A549 (cell line): ENCODE measurements around the gene LIN7B. TPM values are rescaled to one million over a fixed set of nuclear protein-coding genes. Genes with fewer than 3 reads are reported as not detected.

Experiments used
- ATAC-seq, 2 experiments: fragments of 200-7000 bp in 1 of 2; fragments of >200 bp in 1 of 2; cut with Nextera tagmentation in 1 of 2; cut with Tn5 transposase in 1 of 2; 3 replicates each; pipeline versions ENCODE4 v1.8.0 to v1.9.1; 2018 to 2020; ENCODE audit warnings: mild to moderate bottlenecking in 1 of 2, moderate library complexity in 1 of 2
- CTCF ChIA-PET: fragments of 300-600 bp; sonication (Branson Sonifier 250); formaldehyde crosslinking; extraction: SDS; loops from one replicate; lab custom pipeline; 2021; ENCODE audit warnings: antibody characterized with exemption, inconsistent platforms; lab: Yijun Ruan, JAX
- POLR2A ChIA-PET: fragments of 350-600 bp; formaldehyde crosslinking; extraction: SDS; loops from one replicate; lab custom pipeline; 2021; ENCODE audit warnings: antibody characterized with exemption, inconsistent platforms; lab: Yijun Ruan, JAX
- DNase-seq, 2 experiments: peaks; one replicate each; pipeline versions ENCODE4 v3.0.0 to v3.0.0-alpha.2; 2011 to 2016; ENCODE audit warnings: low read depth in 1 of 2, low spot score in 1 of 2
- FAIRE-seq: peaks from 2 replicates; lab custom pipeline; 2011; peaks lifted over from hg19 to GRCh38; lab: Jason Lieb, UNC
- H3K27ac ChIP-seq, 2 experiments: fragments of >200 bp; sonication (Bioruptor Twin); formaldehyde crosslinking; 3 replicates each; pipeline ENCODE4 v1.5.1; 2016 to 2017
- H3K4me1 ChIP-seq: fragments of >200 bp; sonication (Bioruptor Twin); formaldehyde crosslinking; 3 replicates; pipeline ENCODE4 v1.6.1; 2016
- H3K4me2 ChIP-seq: fragments of >200 bp; sonication (Bioruptor Twin); formaldehyde crosslinking; 3 replicates; pipeline ENCODE4 v1.6.1; 2016
- H3K4me3 ChIP-seq: fragments of >200 bp; sonication (Bioruptor Twin); formaldehyde crosslinking; 3 replicates; pipeline ENCODE4 v1.5.1; 2016
- H3K9me3 ChIP-seq: fragments of >200 bp; sonication (Bioruptor Twin); formaldehyde crosslinking; 3 replicates; pipeline ENCODE4 v1.6.1; 2016
- BHLHE40 ChIP-seq: IDR thresholded peaks from 2 replicates; pipeline ENCODE4 v1.6.1; 2012; ENCODE audit warnings: low read depth, low read length, inconsistent platforms
- CBX8 ChIP-seq: fragments of 200-600 bp; sonication (generic); IDR thresholded peaks from 2 replicates; pipeline ENCODE4 v1.6.1; 2016
- CHD4 ChIP-seq: fragments of 200-600 bp; sonication (generic); IDR thresholded peaks from 2 replicates; pipeline ENCODE4 v1.6.1; 2016; ENCODE audit warnings: antibody characterized with exemption, mild to moderate bottlenecking, borderline replicate concordance
- EHMT2 ChIP-seq: fragments of 200-600 bp; sonication (generic); IDR thresholded peaks from 2 replicates; pipeline ENCODE4 v1.6.1; 2016; ENCODE audit warnings: antibody characterized with exemption, low read depth, mild to moderate bottlenecking, moderate library complexity
- EP300 ChIP-seq, 2 experiments: fragments of >200 bp; sonication (Bioruptor Twin); formaldehyde crosslinking; IDR thresholded peaks; 2 replicates in 1 of 2; 3 replicates in 1 of 2; pipeline ENCODE4 v1.6.1; 2016 to 2017
- ESRRA ChIP-seq: fragments of 150-350 bp; IDR thresholded peaks from 2 replicates; pipeline ENCODE4 v1.6.1; 2014; ENCODE audit warnings: mild to moderate bottlenecking, low read length, borderline replicate concordance
- FOSB ChIP-seq: fragments of 250-450 bp; sonication (Bioruptor Pico); IDR thresholded peaks from 2 replicates; pipeline ENCODE4 v1.5.0; 2020; ENCODE audit warnings: mild to moderate bottlenecking, moderate library complexity
- GATA3 ChIP-seq: IDR thresholded peaks from 2 replicates; pipeline ENCODE4 v1.6.1; 2012; ENCODE audit warnings: borderline replicate concordance
- HOXB13 ChIP-seq: fragments of 250-450 bp; sonication (Bioruptor Pico); IDR thresholded peaks from 2 replicates; pipeline ENCODE4 v1.5.0; 2020; ENCODE audit warnings: low read depth, mild to moderate bottlenecking, moderate library complexity
- HOXB5 ChIP-seq: fragments of 250-450 bp; sonication (Bioruptor Pico); IDR thresholded peaks from 2 replicates; pipeline ENCODE4 v1.5.0; 2020; ENCODE audit warnings: mild to moderate bottlenecking, moderate library complexity
- JUN ChIP-seq, 2 experiments: fragments of >200 bp; sonication (Bioruptor Twin); formaldehyde crosslinking; IDR thresholded peaks; 2 replicates in 1 of 2; 3 replicates in 1 of 2; pipeline ENCODE4 v1.6.1; 2016 to 2017
- JUNB ChIP-seq: fragments of >200 bp; sonication (Bioruptor Twin); formaldehyde crosslinking; IDR thresholded peaks from 2 replicates; pipeline ENCODE4 v1.6.1; 2016
- KDM5A ChIP-seq: fragments of 200-600 bp; sonication (generic); IDR thresholded peaks from 2 replicates; pipeline ENCODE4 v1.6.1; 2016; ENCODE audit warnings: antibody characterized with exemption, mild to moderate bottlenecking
- MAFK ChIP-seq: fragments of 450-650 bp; IDR thresholded peaks from 2 replicates; pipeline ENCODE4 v1.6.1; 2014; ENCODE audit not compliant: partially characterized antibody
- MYC ChIP-seq: IDR thresholded peaks from 2 replicates; pipeline ENCODE4 v1.6.1; 2012; ENCODE audit warnings: mild to moderate bottlenecking, inconsistent platforms, low read length, improper control_type of control experiment, borderline replicate concordance
- RARB ChIP-seq: fragments of 250-450 bp; sonication (Bioruptor Pico); IDR thresholded peaks from 2 replicates; pipeline ENCODE4 v1.8.0; 2021; ENCODE audit warnings: mild to moderate bottlenecking, moderate library complexity
- RCOR1 ChIP-seq: fragments of 150-350 bp; IDR thresholded peaks from 2 replicates; pipeline ENCODE4 v1.6.1; 2014; ENCODE audit warnings: antibody characterized with exemption, low read length, low read depth
- RFX5 ChIP-seq: fragments of 450-650 bp; IDR thresholded peaks from 2 replicates; pipeline ENCODE4 v1.7.1; 2014; ENCODE audit warnings: antibody characterized with exemption, mild to moderate bottlenecking, moderate library complexity
- SMC3 ChIP-seq: fragments of >200 bp; sonication (Bioruptor Twin); formaldehyde crosslinking; IDR thresholded peaks from 3 replicates; pipeline ENCODE4 v1.6.1; 2018; ENCODE audit warnings: inconsistent platforms
- SREBF2 ChIP-seq: fragments of 450-650 bp; IDR thresholded peaks from 2 replicates; pipeline ENCODE4 v1.6.1; 2014; ENCODE audit warnings: mild to moderate bottlenecking, moderate library complexity
- TFCP2L1 ChIP-seq: fragments of 250-450 bp; sonication (Bioruptor Pico); IDR thresholded peaks from 2 replicates; pipeline ENCODE4 v1.5.0; 2021; ENCODE audit warnings: mild to moderate bottlenecking
- ZNF302 ChIP-seq: fragments of 250-450 bp; sonication (Bioruptor Pico); IDR thresholded peaks from 2 replicates; pipeline ENCODE4 v1.9.0; 2021; ENCODE audit warnings: inconsistent platforms, mild to moderate bottlenecking, moderate library complexity
- ZSCAN20 ChIP-seq: fragments of 250-450 bp; sonication (Bioruptor Pico); IDR thresholded peaks from 2 replicates; pipeline ENCODE4 v1.8.0; 2022; ENCODE audit warnings: mild to moderate bottlenecking, moderate library complexity
- WGBS: methylation state at CpG from one replicate; pipeline ENCODE4 v1.1.6; 2017; ENCODE audit errors: missing lambda C conversion rate; 5-methylcytosine and 5-hydroxymethylcytosine counted together
- polyA plus RNA-seq, 4 experiments: library from polyadenylated mRNA; depleted of rRNA in 3 of 4; stranded (reverse); fragments of >200 nt; fragmentation: RNase III in 1 of 4; extraction: RNeasy Plus Mini Kit Qiagen cat#74134 plus additional on column Dnase treatment in 1 of 4; gene quantifications; 2 replicates in 3 of 4; 3 replicates in 1 of 4; pipeline ENCODE4 v1.2.3, GENCODE V29; 2011 to 2017
- TF ChIP-seq, protein P1 (sequence below): fragments of >200 bp; sonication (Bioruptor Twin); formaldehyde crosslinking; IDR thresholded peaks from 3 replicates; pipeline ENCODE4 v1.6.1; 2016
- TF ChIP-seq, protein P2 (sequence below): IDR thresholded peaks from 2 replicates; pipeline ENCODE4 v1.6.1; 2012
- TF ChIP-seq, protein P3 (sequence below): IDR thresholded peaks from 2 replicates; pipeline ENCODE4 v1.6.1; 2012
- TF ChIP-seq, protein P4 (sequence below): fragments of 250-450 bp; sonication (Bioruptor Pico); IDR thresholded peaks from 2 replicates; pipeline ENCODE4 v1.5.0; 2021; ENCODE audit warnings: mild to moderate bottlenecking, moderate library complexity, borderline replicate concordance
- TF ChIP-seq, protein P5 (sequence below): fragments of 450-650 bp; IDR thresholded peaks from 2 replicates; pipeline ENCODE4 v1.6.1; 2014; ENCODE audit warnings: antibody characterized with exemption

LIN7B gene
- polyA plus RNA-seq, 2 of the 4 experiments (the other 2 are of a cell fraction), result 5.4 to 7.1 TPM

DNA sequence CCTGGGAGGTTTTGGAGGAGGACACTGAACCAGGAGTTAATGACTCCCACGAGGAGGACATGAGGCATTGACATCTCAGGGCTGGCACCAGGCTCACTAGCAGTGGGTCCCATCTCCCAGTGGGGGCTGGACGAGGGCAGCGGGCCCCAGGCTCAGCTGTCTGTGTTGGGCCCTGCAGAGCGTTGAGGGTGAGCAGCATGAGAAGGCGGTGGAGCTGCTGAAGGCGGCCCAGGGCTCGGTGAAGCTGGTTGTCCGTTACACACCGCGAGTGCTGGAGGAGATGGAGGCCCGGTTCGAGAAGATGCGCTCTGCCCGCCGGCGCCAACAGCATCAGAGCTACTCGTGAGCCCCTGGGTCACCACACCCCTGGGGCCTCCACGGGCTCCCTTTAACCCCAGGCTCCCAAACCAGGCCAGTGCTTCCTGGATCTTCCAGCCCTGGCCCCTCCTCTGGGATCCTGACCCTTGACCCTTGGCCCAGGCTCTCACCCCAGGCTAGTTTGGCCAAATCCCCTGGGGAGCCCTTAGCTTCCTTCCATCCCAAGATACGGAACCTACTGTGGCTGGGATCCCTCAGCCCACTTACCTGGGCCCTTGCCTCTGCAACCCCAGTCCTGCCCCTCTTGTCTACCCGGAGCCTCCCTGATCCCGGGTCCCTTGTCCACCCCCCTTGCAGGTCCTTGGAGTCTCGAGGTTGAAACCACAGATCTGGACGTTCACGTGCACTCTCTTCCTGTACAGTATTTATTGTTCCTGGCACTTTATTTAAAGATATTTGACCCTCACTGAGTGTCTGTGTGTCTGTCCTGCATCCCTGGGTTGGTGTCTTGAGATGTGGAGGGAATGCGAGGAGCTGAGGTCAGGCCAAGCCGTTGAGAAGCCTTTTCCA, 3.8 kb downstream of the LIN7B start:
- POLR2A ChIA-PET, result interaction anchor here (0.6 to 1.3 kb wide), 2 partner anchors 10 to 20 kb away, joined by 3 to 5 read pairs; no protein-coding TSS in a partner anchor
- FAIRE-seq, result no peak

DNA sequence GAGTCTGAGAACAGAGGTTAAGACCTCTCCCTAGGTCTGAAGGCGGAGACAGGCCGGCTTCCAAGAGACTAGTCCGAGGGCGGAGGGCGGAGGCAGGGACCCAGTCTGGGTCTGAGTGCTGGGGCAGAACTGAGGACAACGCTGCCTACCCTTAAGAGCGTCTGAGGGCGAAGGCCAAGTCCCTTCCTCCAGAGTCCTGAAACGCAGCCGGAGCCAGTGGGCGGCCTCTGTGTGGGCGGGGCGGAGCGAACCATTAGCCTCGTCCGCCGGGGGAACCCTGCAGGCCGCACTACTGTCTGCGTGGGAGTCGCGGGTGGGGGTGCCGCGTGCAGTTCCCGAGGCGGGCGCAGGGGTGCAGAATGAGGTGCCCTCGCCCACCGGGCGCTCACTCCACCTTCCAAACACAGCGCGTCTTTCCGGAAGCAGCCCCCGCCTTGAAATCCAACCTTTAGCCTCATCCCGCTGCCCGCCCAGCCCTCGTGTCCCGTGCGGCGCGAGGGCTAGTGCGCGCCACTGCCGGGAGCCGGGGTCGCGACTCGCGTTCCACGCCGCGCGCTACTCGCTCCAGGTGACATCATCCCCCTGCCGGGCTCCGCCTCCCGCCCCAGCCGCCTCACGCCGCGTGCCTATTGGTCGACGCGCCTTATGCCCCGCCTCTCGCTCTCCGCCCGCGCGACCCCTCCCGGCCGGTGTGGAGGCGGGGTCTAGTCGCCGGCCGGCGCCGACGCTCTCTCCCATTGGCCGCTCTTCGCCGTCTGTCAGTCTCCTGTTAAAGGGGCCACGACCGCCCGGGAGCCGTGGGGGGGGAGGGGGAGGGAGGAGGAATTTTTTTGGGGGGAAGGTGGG, 4.6 kb downstream of the LIN7B start, which contains the start of gene C19orf73:
Gene C19orf73, minus strand, starts transcription at position 579 of the 846 bp plus-strand sequence. Its CDS starts 121 bp downstream, at position 458.
- Histone ChIP-seq H3K4me3 (peak within 1 kb of the TSS; percentile 62), H3K4me2 (peak within 1 kb of the TSS; percentile 87), H3K4me1 (peaks cover 20% of the 10 kb centered on the region), H3K9me3 (no peaks in the 10 kb centered on the region), H3K27ac (peak within 1 kb of the TSS; percentile 95)
- ChIA-PET POLR2A (interaction anchor here (1.2 to 1.3 kb wide), 2 partner anchors 19 to 21 kb away, joined by 3 to 5 read pairs; no protein-coding TSS in a partner anchor), CTCF (interaction anchor here (0.6 to 21.0 kb wide), 14 partner anchors 9 to 123 kb away, joined by 3 to 298 read pairs (median 10); no protein-coding TSS in a partner anchor)
- 1% methylated on average over 60 of the region's 85 CpGs for WGBS
- peak; percentile 65 to 87 for ATAC-seq
- FAIRE-seq, result peak; percentile 86
- peak; percentile 94 to 98 for DNase-seq
- TF ChIP-seq ZNF302 (CRISPR knock-in tag) (no peak), MAFK (no peak), FOSB (no peak), EP300 (IDR thresholded peaks at IDR 0.05) (no peak), JUN (IDR thresholded peaks at IDR 0.05) (peak; percentile 41 to 90; a peak in 4 of 5 replicates), HOXB5 (CRISPR knock-in tag) (peak; percentile 80), SMC3 (no peak), TFCP2L1 (CRISPR knock-in tag) (peak; percentile 84), CBX8 (no peak), CHD4 (no peak), ZSCAN20 (no peak), KDM5A (no peak), RFX5 (0 out of 2 replicates have a peak, but pooled peaks have one; percentile 41), ESRRA (no peak), JUNB (no peak), BHLHE40 (peak; percentile 51), RCOR1 (no peak), MYC (peak; percentile 85)
- TF ChIP-seq, protein P1, sequence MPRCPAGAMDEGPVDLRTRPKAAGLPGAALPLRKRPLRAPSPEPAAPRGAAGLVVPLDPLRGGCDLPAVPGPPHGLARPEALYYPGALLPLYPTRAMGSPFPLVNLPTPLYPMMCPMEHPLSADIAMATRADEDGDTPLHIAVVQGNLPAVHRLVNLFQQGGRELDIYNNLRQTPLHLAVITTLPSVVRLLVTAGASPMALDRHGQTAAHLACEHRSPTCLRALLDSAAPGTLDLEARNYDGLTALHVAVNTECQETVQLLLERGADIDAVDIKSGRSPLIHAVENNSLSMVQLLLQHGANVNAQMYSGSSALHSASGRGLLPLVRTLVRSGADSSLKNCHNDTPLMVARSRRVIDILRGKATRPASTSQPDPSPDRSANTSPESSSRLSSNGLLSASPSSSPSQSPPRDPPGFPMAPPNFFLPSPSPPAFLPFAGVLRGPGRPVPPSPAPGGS, result peak; percentile 56; the same call in 1 of the 3 replicates
- TF ChIP-seq, protein P2, sequence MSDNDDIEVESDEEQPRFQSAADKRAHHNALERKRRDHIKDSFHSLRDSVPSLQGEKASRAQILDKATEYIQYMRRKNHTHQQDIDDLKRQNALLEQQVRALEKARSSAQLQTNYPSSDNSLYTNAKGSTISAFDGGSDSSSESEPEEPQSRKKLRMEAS, result peak; percentile 99
- TF ChIP-seq, protein P3, sequence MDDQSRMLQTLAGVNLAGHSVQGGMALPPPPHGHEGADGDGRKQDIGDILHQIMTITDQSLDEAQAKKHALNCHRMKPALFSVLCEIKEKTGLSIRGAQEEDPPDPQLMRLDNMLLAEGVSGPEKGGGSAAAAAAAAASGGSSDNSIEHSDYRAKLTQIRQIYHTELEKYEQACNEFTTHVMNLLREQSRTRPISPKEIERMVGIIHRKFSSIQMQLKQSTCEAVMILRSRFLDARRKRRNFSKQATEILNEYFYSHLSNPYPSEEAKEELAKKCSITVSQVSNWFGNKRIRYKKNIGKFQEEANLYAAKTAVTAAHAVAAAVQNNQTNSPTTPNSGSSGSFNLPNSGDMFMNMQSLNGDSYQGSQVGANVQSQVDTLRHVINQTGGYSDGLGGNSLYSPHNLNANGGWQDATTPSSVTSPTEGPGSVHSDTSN, result peak; percentile 82
- TF ChIP-seq, protein P4, sequence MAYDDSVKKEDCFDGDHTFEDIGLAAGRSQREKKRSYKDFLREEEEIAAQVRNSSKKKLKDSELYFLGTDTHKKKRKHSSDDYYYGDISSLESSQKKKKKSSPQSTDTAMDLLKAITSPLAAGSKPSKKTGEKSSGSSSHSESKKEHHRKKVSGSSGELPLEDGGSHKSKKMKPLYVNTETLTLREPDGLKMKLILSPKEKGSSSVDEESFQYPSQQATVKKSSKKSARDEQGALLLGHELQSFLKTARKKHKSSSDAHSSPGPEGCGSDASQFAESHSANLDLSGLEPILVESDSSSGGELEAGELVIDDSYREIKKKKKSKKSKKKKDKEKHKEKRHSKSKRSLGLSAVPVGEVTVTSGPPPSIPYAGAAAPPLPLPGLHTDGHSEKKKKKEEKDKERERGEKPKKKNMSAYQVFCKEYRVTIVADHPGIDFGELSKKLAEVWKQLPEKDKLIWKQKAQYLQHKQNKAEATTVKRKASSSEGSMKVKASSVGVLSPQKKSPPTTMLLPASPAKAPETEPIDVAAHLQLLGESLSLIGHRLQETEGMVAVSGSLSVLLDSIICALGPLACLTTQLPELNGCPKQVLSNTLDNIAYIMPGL, result 0 out of 2 replicates have a peak, but pooled peaks have one; percentile 50
- TF ChIP-seq, protein P5, sequence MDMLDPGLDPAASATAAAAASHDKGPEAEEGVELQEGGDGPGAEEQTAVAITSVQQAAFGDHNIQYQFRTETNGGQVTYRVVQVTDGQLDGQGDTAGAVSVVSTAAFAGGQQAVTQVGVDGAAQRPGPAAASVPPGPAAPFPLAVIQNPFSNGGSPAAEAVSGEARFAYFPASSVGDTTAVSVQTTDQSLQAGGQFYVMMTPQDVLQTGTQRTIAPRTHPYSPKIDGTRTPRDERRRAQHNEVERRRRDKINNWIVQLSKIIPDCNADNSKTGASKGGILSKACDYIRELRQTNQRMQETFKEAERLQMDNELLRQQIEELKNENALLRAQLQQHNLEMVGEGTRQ, result peak; percentile 51

More for the DNA sequence above, 3.8 kb downstream of the LIN7B start:
- peak overlapping the region; percentile 62 for H3K4me3 ChIP-seq
- 75% methylated on average over 26 of the region's 26 CpGs for WGBS
- peak overlapping the region; percentile 87 for H3K4me2 ChIP-seq
- no peak for ATAC-seq
- H3K27ac ChIP-seq, result peak overlapping the region; percentile 95
- TF ChIP-seq MYC (no peak), KDM5A (no peak), ZNF302 (CRISPR knock-in tag) (no peak), GATA3 (no peak), SREBF2 (no peak), CHD4 (no peak), EHMT2 (no peak), RARB (no peak), HOXB13 (CRISPR knock-in tag) (no peak)
- TF ChIP-seq, protein P1, result no peak
- CTCF ChIA-PET, result interaction anchor here (0.6 to 11.5 kb wide), 12 partner anchors 10 to 124 kb away, joined by 3 to 241 read pairs (median 3); no protein-coding TSS in a partner anchor
- no peak for DNase-seq
- peaks cover 28% of the 10 kb centered on the region for H3K4me1 ChIP-seq
- H3K9me3 ChIP-seq, result no peaks in the 10 kb centered on the region
